Endodermal cell (in vitro differentiated cells): ENCODE results near the gene MIEF1. TPM values are rescaled to one million over a fixed set of nuclear protein-coding genes. Genes with fewer than 3 reads are reported as not detected.

Experiments used
- DNase-seq: peaks from one replicate; pipeline ENCODE4 v3.0.0-alpha.2; 2017
- H3K27ac ChIP-seq: 2 replicates; pipeline ENCODE4 v1.5.1; 2013; ENCODE audit warnings: mild to moderate bottlenecking, low read depth, low read length, moderate library complexity
- H3K27me3 ChIP-seq: 2 replicates; pipeline ENCODE4 v1.6.1; 2013; ENCODE audit warnings: mild to moderate bottlenecking, low read length, moderate library complexity; ENCODE audit not compliant: insufficient read depth, control insufficient read depth, poor library complexity, severe bottlenecking
- H3K36me3 ChIP-seq: 2 replicates; pipeline ENCODE4 v1.7.0; 2013; ENCODE audit warnings: mild to moderate bottlenecking, low read length, moderate library complexity; ENCODE audit not compliant: control insufficient read depth, insufficient read depth
- H3K4me1 ChIP-seq: one replicate; pipeline ENCODE4 v1.7.0; 2013; ENCODE audit warnings: low read length; ENCODE audit not compliant: control insufficient read depth, insufficient read depth
- H3K4me3 ChIP-seq: 2 replicates; pipeline ENCODE4 v1.5.1; 2013; ENCODE audit warnings: mild to moderate bottlenecking, low read length, moderate library complexity
- H3K9ac ChIP-seq: 2 replicates; pipeline ENCODE4 v1.6.1; 2013; ENCODE audit warnings: mild to moderate bottlenecking, low read length, moderate library complexity; ENCODE audit not compliant: poor library complexity, severe bottlenecking; ENCODE audit errors: extremely low read depth
- H3K9me3 ChIP-seq: 2 replicates; pipeline ENCODE4 v1.6.1; 2013; ENCODE audit warnings: mild to moderate bottlenecking, low read length, moderate library complexity; ENCODE audit not compliant: control insufficient read depth
- H3K27ac Mint-ChIP-seq: 2 replicates; pipeline ENCODE4 v1.8.0; 2020; ENCODE audit warnings: mixed read lengths
- H3K27me3 Mint-ChIP-seq: 2 replicates; pipeline ENCODE4 v1.8.0; 2021; ENCODE audit warnings: mild to moderate bottlenecking, mixed read lengths; ENCODE audit not compliant: insufficient read depth
- H3K36me3 Mint-ChIP-seq: 2 replicates; pipeline ENCODE4 v1.8.0; 2020; ENCODE audit warnings: low read depth, mixed read lengths
- H3K4me1 Mint-ChIP-seq: 2 replicates; pipeline ENCODE4 v1.8.0; 2020; ENCODE audit warnings: mixed read lengths
- H3K4me3 Mint-ChIP-seq: 2 replicates; pipeline ENCODE4 v1.8.0; 2020; ENCODE audit warnings: mild to moderate bottlenecking, moderate library complexity, mixed read lengths
- H3K9me3 Mint-ChIP-seq: 2 replicates; pipeline ENCODE4 v1.8.0; 2020; ENCODE audit warnings: mild to moderate bottlenecking, mixed read lengths
- CTCF ChIP-seq: fragments of 200-600 bp; sonication (generic); conservative IDR thresholded peaks from 2 replicates; pipeline ENCODE4 v1.5.0; 2021; ENCODE audit warnings: antibody characterized with exemption, mild to moderate bottlenecking
- WGBS, 2 experiments: methylation state at CpG; one replicate each; pipeline versions ENCODE4 v1.1.5 to v1.1.7; 2013; ENCODE audit warnings: missing lambda C conversion rate in 2 of 2, mixed read lengths in 1 of 2; ENCODE audit not compliant: insufficient coverage in 1 of 2, insufficient read length in 1 of 2; 5-methylcytosine and 5-hydroxymethylcytosine counted together
- total RNA-seq, 2 donors: library from RNA; stranded (reverse); fragmentation: NEBNext Ultra II Directional in 1 of 2; extraction: Animal tissue kit (Norgen Biotek cat#: 25700) in 1 of 2; gene quantifications; 2 replicates in 1 of 2; 3 replicates in 1 of 2; pipeline ENCODE4 v1.2.1, GENCODE V29; 2021

MIEF1 gene
- total RNA-seq, 2 donors from 2014 or later, result 36.0 to 43.3 TPM

GRCh38 chr22:39525658-39525975 is 23.5 kb downstream of the MIEF1 start:
- H3K27me3 Mint-ChIP-seq, result no peaks in the 10 kb centered on the region
- peak overlapping the region; percentile 85 for H3K27ac Mint-ChIP-seq
- peaks cover 67% of the 10 kb centered on the region for H3K36me3 Mint-ChIP-seq
- Histone ChIP-seq H3K9ac (no peak overlapping the region), H3K27ac (no peak overlapping the region), H3K4me3 (no peak overlapping the region), H3K9me3 (no peaks in the 10 kb centered on the region), H3K4me1 (peaks cover under 1% of the 10 kb centered on the region), H3K27me3 (no peaks in the 10 kb centered on the region), H3K36me3 (peaks cover 64% of the 10 kb centered on the region)
- no peak overlapping the region for H3K4me3 Mint-ChIP-seq
- H3K9me3 Mint-ChIP-seq, result no peaks in the 10 kb centered on the region
- 96 to 97% methylated on average over 3 to 4 of the region's 4 CpGs for WGBS, 2 experiments
- no peak for DNase-seq
- TF ChIP-seq CTCF, result no peak
- peaks cover 40% of the 10 kb centered on the region for H3K4me1 Mint-ChIP-seq

- Mint-ChIP-seq H3K27me3 (no peaks in the 10 kb centered on the region), H3K9me3 (no peaks in the 10 kb centered on the region), H3K4me1 (peaks cover 47% of the 10 kb centered on the region), H3K4me3 (no peak overlapping the region), H3K36me3 (peaks cover 65% of the 10 kb centered on the region), H3K27ac (peak overlapping the region; percentile 76)
- H3K27me3 ChIP-seq, result no peaks in the 10 kb centered on the region
- H3K4me3 ChIP-seq, result no peak overlapping the region
- no peaks in the 10 kb centered on the region for H3K9me3 ChIP-seq
- peaks cover 65% of the 10 kb centered on the region for H3K36me3 ChIP-seq
- H3K27ac ChIP-seq, result no peak overlapping the region
- H3K4me1 ChIP-seq, result peaks cover 12% of the 10 kb centered on the region
- no peak for TF ChIP-seq CTCF
- H3K9ac ChIP-seq, result no peak overlapping the region
- 92 to 94% methylated on average over 3 to 4 of the region's 4 CpGs for WGBS, 2 experiments
- no peak for DNase-seq
These were observed 24.7 kb downstream of the MIEF1 start for GRCh38 chr22:39526736-39527171.

- no peak overlapping the region for H3K9ac ChIP-seq
- peak overlapping the region; percentile 56 for H3K27ac ChIP-seq
- Mint-ChIP-seq H3K36me3 (peaks cover 57% of the 10 kb centered on the region), H3K27me3 (no peaks in the 10 kb centered on the region), H3K9me3 (no peaks in the 10 kb centered on the region), H3K4me3 (no peak overlapping the region), H3K27ac (peak overlapping the region; percentile 76), H3K4me1 (peaks cover 41% of the 10 kb centered on the region)
- H3K4me1 ChIP-seq, result peaks cover 13% of the 10 kb centered on the region
- TF ChIP-seq CTCF, result no peak
- H3K4me3 ChIP-seq, result no peak overlapping the region
- peaks cover 57% of the 10 kb centered on the region for H3K36me3 ChIP-seq
- WGBS, 2 experiments, result 82% methylated on average over 4 to 6 of the region's 6 CpGs
- no peaks in the 10 kb centered on the region for H3K9me3 ChIP-seq
- no peaks in the 10 kb centered on the region for H3K27me3 ChIP-seq
- DNase-seq, result no peak
These were observed 25.4 kb downstream of the MIEF1 start for GRCh38 chr22:39527481-39527961.
